NT2/D1 (cell line): Measurements from ENCODE around the gene LRMDA.

ENCODE experiments used
- SUZ12 ChIP-seq: IDR thresholded peaks from 2 replicates; pipeline ENCODE4 v1.6.1; 2011; ENCODE audit not compliant: insufficient read length, insufficient read depth; ENCODE audit errors: extremely low read depth
- YY1 ChIP-seq: IDR thresholded peaks from 2 replicates; pipeline ENCODE4 v1.6.1; 2011; ENCODE audit not compliant: insufficient read length, insufficient read depth
- ZNF274 ChIP-seq: IDR thresholded peaks from 2 replicates; pipeline ENCODE4 v1.6.1; 2011; ENCODE audit warnings: mild to moderate bottlenecking, low read depth, low read length

GRCh38 chr10:75763652-75764051 is 332.2 kb downstream of the LRMDA start:
- TF ChIP-seq ZNF274, result no peak
- TF ChIP-seq YY1, result no peak
- TF ChIP-seq SUZ12, result no peak
